IPS DF 19.7 (cell line): ENCODE results near the gene PTPN4.
"Not testable (repeated sequence)": the region's sequence is repeated elsewhere in the genome, so short reads cannot be mapped to it uniquely, and the experiment has no call there.

Experiments used
- DNase-seq: peaks from one replicate; pipeline ENCODE4 v3.0.0-alpha.2; 2013; ENCODE audit warnings: low read depth, low spot score

PTPN4 gene

DNA sequence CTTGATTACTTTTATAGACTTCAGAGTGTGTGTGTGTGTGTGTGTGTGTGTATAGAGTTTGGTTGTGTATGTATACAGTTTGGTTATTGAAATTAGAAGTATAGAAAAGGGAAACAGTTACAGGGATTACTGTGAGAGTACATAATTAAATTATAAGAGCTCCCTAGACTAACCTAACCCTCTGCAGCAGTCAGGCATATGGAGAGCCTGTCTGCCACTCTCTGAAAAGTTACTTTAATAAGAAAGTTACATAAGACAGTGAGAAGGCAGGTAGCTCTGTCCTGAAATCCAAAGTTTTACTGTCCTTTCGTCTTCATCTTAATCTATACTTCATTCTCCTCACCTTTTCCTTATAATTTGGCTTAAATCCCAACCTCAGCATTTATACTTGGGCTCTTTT, 181.7 kb downstream of the PTPN4 start:
- DNase-seq = no peak

- no peak for DNase-seq
Observed at GRCh38 chr2:119941981-119942513, 182.3 kb downstream of the PTPN4 start.

DNA sequence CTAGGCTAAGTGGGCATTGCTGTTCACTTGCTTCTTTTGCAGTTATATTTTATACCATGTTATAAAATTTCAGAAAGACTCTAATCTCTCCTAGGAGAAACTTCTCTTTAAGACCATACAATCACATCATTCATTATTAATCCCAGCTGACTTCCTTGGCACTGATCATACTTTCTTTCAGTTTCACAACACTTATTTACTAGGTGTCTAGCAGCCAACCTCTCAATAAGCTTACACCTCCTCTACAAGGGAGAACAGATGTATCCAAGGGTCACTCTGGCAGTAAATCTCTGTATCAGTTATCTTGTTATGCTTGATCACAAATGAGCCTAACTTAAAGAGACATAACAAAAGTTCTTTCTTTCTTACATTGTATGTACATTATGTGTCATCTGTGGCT, 183.3 kb downstream of the PTPN4 start:
- no peak for DNase-seq

DNA sequence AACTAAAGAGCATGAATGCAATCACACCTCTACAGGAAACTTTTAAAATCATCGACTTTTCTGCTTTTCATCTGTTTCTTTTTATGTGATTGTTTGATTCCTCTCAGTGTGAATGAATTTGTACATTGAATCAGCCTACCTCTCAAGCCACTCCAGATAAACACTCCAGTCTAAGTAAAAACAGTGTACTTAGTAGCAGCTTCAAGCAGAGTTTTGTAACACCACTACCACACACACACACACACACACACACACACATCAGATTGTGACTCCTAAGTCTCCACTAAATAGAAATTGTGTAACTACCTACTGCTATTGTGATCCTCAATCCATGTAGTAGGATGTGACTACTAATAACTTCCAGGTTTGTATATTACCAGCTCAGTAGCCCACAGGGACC, 187.8 kb downstream of the PTPN4 start:
- DNase-seq = no peak

DNA sequence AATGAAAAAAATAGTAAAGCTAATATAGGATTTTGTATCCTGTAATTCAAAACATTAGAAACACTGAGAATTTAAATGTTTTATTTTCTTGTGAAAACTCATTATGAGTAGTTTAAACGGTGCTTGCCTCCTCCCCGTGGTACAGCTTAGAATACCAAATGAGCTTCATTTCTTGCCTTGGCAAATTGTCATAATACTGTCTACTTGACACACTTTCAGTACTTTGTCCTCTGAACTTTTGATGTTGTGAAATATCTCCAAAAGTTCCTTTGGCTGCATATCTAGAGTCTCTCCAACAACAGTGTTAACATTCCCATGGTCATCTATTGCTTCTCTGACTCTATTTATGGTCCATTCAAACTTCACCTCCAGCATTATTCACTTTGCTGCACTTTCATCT, 191.2 kb downstream of the PTPN4 start:
- no peak for DNase-seq

- no peak for DNase-seq
Observed at GRCh38 chr2:119958670-119959268, 199.0 kb downstream of the PTPN4 start.

DNA sequence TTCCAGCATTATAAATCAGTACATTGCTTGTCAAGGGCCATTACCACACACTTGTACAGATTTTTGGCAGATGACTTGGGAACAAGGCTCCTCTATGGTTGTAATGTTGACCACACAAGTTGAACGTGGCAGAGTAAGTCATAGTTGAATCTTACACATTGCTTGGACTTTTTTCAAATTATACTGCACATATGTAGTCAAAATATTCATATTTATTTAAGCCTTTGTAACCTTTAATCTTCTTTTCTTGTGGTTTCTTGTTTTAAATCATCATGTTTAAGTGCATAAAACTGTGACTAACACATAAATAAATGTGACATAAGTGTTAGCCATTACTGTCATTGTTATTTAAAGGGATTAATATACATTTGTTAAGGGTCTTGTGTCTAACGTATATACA, 201.1 kb downstream of the PTPN4 start:
- no peak for DNase-seq

GRCh38 chr2:119981896-119982295, 222.2 kb downstream of the PTPN4 start:
- DNase-seq = no peak

DNA sequence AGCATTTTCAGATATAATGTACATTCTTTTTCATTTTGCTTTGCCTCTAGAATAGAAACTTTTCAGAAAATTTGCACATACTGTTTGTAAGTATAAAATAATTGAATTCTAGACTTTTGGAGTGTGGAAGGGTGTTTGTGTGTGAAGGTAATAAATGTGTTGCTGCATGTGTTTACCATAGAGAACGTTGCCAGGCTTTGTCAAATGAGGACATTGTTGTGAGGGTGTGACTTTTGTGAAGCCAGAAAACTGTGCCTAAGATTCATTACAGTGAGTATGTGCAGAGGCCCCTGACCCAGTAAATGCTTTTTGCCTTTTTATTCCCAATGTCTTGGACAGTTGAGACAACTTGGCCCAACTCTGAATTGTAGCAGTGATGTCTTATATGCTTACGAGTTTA, 222.8 kb downstream of the PTPN4 start:
- DNase-seq = no peak

DNA sequence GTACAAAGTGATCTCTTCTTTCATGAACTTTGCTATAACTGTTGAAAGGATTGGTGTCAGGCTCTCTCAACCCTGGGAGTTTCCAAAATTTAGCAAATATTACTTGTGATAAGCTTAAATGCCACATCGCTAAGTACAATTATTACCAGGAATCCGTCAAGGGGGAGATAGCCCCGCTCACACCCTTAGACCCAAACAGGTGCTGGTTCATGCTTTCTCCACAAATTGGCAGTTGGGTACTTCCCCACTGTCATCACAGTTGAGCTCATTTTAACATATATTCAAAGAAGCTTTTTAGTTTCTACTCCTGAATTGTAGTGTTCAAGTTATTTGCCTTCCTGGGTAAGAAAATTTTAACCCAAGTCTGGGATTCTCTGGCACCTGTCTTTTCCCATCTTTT, 223.4 kb downstream of the PTPN4 start:
- no peak for DNase-seq

- no peak for DNase-seq
Observed at GRCh38 chr2:119996148-119996547, 236.4 kb downstream of the PTPN4 start.

GRCh38 chr2:119996896-119997891, 237.5 kb downstream of the PTPN4 start:
- not testable (repeated sequence) for DNase-seq

- DNase-seq = no peak
Observed at GRCh38 chr2:120001471-120001870, 241.7 kb downstream of the PTPN4 start.

- no peak for DNase-seq
Observed at GRCh38 chr2:120004254-120004653, 244.5 kb downstream of the PTPN4 start.

GRCh38 chr2:120005834-120006521, 246.3 kb downstream of the PTPN4 start:
- no peak for DNase-seq

DNA sequence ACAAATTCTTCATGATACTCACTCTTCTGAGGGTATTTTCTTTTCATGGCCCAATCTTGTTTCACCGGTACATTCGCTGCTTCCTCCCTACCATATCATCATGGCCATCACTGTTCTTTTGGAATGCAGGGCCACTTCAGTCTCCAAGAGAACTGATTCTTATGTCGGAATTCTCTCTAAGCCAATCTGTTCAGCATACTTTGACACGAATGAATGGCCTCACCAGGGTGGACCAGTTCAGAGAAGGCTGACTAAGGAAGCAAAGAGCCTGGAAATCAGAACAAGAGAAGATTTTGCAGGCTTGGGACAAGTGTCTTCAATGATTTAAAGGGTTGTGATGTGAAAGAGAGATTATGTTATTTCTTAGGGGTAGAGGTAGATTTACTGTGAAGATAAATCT, 248.1 kb downstream of the PTPN4 start:
- DNase-seq = no peak

GRCh38 chr2:120012363-120012762, 252.6 kb downstream of the PTPN4 start:
- no peak for DNase-seq

DNA sequence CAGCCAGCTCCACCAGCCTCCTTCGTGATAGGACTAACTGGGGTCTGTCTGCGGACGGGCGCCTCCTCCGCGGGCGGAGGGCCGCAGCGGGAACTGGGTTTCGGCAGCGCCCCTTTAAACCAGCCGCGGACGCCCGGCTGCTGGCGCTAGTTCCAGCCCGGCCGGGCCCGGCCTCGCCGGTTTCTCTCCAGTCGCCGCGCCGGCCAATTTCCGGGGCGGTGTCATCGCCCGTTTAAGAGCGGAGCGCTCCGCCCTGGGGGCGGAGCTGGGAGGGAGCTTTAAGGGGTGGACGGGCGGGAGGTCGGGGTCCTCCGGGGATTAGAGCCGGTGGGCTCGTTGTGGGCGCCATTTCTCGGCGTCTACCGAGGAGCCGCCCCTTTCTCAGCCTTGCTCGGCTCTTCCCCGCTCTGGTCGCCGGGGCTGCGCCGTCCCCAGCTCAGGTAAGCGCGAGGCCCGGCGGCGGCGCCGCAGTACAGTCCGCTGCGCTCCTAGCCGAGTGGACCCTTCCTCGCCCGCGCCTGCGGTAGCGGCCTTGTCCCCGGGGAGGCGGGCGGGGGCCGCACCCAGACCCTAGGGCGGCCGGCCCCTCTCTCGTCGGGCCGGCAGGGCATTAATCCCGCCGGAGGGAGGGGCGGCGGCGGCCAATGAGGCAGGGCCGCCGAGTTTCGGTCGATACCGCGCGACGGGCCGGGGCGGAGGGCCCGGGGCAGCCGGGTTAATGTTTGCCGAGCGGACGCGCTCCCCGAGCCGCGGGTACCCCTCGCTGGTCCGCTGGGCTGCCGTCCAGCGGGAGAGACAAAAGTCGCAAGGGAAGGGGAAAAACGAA, 253.3 kb downstream of the PTPN4 start, which contains the start of gene EPB41L5:
Gene EPB41L5 (plus strand): TSS at position 307 of the 826 bp plus-strand sequence. CDS start 6,008 bp downstream, outside the sequence.
- peak; percentile 67 for DNase-seq

GRCh38 chr2:120013597-120014223, 254.0 kb downstream of the PTPN4 start:
- no peak for DNase-seq

GRCh38 chr2:120014226-120014980, 254.7 kb downstream of the PTPN4 start:
- DNase-seq = no peak
